ENCODE data around the gene TIGD6.

- TF ChIP-seq CTCF (IDR thresholded peaks at IDR 0.05 in 4 of 5, conservative IDR thresholded peaks at IDR 0.05 in 1 of 5) (no peak), POLR2A (IDR thresholded peaks at IDR 0.05) (no peak)
These were observed 45.1 kb upstream of the TIGD6 start for GRCh38 chr5:150045549-150045948.
